ENCODE results near the gene GFI1.

DNA sequence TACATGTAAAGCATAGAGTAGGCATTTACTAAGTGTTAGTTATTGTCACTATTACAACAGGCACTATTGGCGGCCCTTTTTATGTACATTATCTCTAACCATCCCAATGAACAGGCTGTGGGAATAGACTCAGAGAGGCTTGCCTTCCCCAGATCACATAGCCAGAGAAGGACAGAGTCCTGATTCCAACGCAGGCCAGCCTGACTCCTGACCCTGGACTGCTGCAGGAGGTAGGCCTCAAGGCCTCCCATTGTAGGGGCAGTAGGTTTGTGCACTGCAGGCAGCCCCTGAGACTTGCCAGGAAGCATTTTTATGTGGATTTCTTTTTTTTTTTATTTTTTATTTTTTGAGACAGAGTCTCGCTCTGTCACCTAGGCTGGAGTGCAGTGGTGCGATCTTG is 6.4 kb upstream of the GFI1 start:
- TF ChIP-seq POLR2A (IDR thresholded peaks at IDR 0.05; ENCODE audit: low read length) (no peak), GATA1 (IDR thresholded peaks at IDR 0.05; ENCODE audit: low read depth, low read length) (no peak)

All from erythroblast (primary cell).